Measurements from ENCODE around the gene SNRPA. TPM values are rescaled to one million over a fixed set of nuclear protein-coding genes. Genes with fewer than 3 reads are reported as not detected.
A peak's percentile ranks its signal among the peaks of the same experiment; 100 is the strongest.

The SNRPA gene
- total and polyA plus RNA-seq, 2 of the 13 experiments (the other 11 are each of a cell fraction or from before 2014, with no cell fraction given) = 59.6 to 162 TPM

DNA sequence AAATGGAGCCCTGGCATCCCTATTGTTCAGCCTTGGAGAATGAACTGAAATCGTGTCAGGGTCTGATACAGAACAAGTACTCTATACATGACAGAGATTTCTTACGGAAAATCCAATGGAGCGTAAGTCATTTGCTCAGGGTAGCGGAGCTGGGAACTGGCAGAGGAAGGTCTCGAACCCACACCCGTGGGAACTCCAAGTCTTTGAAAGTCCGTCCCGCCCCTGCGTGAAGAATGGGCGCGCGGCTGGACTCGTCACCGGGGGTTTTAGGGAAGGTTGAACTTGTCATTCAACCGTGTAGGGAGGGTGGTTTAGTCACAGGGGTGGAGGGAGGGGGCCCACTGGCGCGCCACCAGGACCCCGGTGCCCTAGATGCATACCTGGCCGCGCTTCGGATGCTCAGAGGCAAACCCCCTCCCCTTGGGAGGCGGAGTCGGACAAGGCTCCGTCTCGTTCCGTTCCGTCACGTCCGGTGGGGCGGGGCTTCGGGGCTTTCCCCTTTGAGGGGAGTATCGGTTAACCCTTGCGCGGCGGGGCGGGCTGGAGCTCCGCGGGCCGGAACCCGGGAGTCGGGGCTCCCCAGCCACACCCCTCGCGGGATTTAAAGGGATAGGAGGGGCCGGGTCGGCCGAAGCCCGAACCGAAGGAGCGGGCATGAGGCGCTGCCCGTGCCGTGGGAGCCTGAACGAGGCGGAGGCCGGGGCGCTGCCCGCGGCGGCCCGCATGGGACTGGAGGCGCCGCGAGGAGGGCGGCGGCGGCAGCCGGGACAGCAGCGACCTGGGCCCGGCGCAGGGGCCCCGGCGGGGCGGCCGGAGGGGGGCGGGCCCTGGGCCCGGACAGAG is 34.3 kb upstream of the SNRPA start, which contains the start of the genes COQ8B and ITPKC (continued):
- TF ChIP-seq ZNF619 (CRISPR knock-in tag; IDR thresholded peaks at IDR 0.05) (no peak), ZNF460 (CRISPR knock-in tag; IDR thresholded peaks at IDR 0.05; ENCODE audit: borderline replicate concordance) (no peak; the same call in 1 of the 2 replicates), HOXD1 (CRISPR knock-in tag; IDR thresholded peaks at IDR 0.05) (no peak), ZSCAN31 (CRISPR knock-in tag; IDR thresholded peaks at IDR 0.05; ENCODE audit: low read depth) (no peak), PRDM10 (CRISPR knock-in tag; IDR thresholded peaks at IDR 0.05; ENCODE audit: low read depth) (peak; percentile 26; the same call in 1 of the 2 replicates), KDM5B (CRISPR knock-in tag; IDR thresholded peaks at IDR 0.05; ENCODE audit: borderline replicate concordance) (no peak), ZNF101 (CRISPR knock-in tag; IDR thresholded peaks at IDR 0.05; ENCODE audit: borderline replicate concordance, low read depth) (no peak), ZNF383 (CRISPR knock-in tag; IDR thresholded peaks at IDR 0.05; ENCODE audit: borderline replicate concordance) (no peak), ZNF121 (CRISPR knock-in tag; IDR thresholded peaks at IDR 0.05) (no peak), MTF2 (CRISPR knock-in tag; IDR thresholded peaks at IDR 0.05; ENCODE audit: borderline replicate concordance) (no peak), SMARCE1 (IDR thresholded peaks at IDR 0.05; ENCODE audit: borderline replicate concordance) (no peak), MLLT10 (CRISPR knock-in tag; IDR thresholded peaks at IDR 0.05) (no peak), NCOR1 (IDR thresholded peaks at IDR 0.05; ENCODE audit: borderline replicate concordance, low read length) (peak; percentile 11; the same call in 1 of the 2 replicates), CSRNP1 (CRISPR knock-in tag; IDR thresholded peaks at IDR 0.05) (0 out of 2 replicates have a peak, but pooled peaks have one; percentile 56), NFKBIZ (CRISPR knock-in tag; IDR thresholded peaks at IDR 0.05) (no peak), ZNF350 (CRISPR knock-in tag; IDR thresholded peaks at IDR 0.05; ENCODE audit: borderline replicate concordance, low read depth) (no peak), KLF13 (CRISPR knock-in tag; IDR thresholded peaks at IDR 0.05) (no peak), RFX3 (CRISPR knock-in tag; IDR thresholded peaks at IDR 0.05) (no peak), KAT2B (IDR thresholded peaks at IDR 0.05; ENCODE audit: borderline replicate concordance, low read depth, low read length) (no peak), SIX1 (CRISPR knock-in tag; IDR thresholded peaks at IDR 0.05; ENCODE audit: borderline replicate concordance) (no peak)
- TF ChIP-seq, protein P1, sequence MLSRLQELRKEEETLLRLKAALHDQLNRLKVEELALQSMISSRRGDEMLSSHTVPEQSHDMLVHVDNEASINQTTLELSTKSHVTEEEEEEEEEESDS (CRISPR knock-in tag; IDR thresholded peaks at IDR 0.05; ENCODE audit: borderline replicate concordance) = 0 out of 2 replicates have a peak, but pooled peaks have one; percentile 28
- TF ChIP-seq, protein P2, sequence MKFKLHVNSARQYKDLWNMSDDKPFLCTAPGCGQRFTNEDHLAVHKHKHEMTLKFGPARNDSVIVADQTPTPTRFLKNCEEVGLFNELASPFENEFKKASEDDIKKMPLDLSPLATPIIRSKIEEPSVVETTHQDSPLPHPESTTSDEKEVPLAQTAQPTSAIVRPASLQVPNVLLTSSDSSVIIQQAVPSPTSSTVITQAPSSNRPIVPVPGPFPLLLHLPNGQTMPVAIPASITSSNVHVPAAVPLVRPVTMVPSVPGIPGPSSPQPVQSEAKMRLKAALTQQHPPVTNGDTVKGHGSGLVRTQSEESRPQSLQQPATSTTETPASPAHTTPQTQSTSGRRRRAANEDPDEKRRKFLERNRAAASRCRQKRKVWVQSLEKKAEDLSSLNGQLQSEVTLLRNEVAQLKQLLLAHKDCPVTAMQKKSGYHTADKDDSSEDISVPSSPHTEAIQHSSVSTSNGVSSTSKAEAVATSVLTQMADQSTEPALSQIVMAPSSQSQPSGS (CRISPR knock-in tag; IDR thresholded peaks at IDR 0.05) = no peak

Measured in HepG2 (cell line).